Nephron progenitor cell (in vitro differentiated cells): ENCODE results near the gene B9D1.
A peak's percentile ranks its signal among the peaks of the same experiment; 100 is the strongest.

Experiments used
- DNase-seq: peaks from one replicate; pipeline ENCODE4 v3.0.0; 2021
- H3K27ac Mint-ChIP-seq: 2 replicates; pipeline ENCODE4 v1.8.0; 2021; ENCODE audit warnings: mild to moderate bottlenecking, moderate library complexity, mixed read lengths
- H3K27me3 Mint-ChIP-seq: 2 replicates; pipeline ENCODE4 v1.8.0; 2021; ENCODE audit warnings: mild to moderate bottlenecking, low read depth, mixed read lengths; ENCODE audit not compliant: poor library complexity
- H3K36me3 Mint-ChIP-seq: 2 replicates; pipeline ENCODE4 v1.8.0; 2021; ENCODE audit warnings: low read depth, mixed read lengths
- H3K4me1 Mint-ChIP-seq: 2 replicates; pipeline ENCODE4 v1.8.0; 2021; ENCODE audit warnings: mixed read lengths
- H3K4me3 Mint-ChIP-seq: 2 replicates; pipeline ENCODE4 v1.8.0; 2021; ENCODE audit warnings: mild to moderate bottlenecking, moderate library complexity, mixed read lengths
- H3K9me3 Mint-ChIP-seq: 2 replicates; pipeline ENCODE4 v1.8.0; 2021; ENCODE audit warnings: mild to moderate bottlenecking, moderate library complexity, mixed read lengths
- CTCF ChIP-seq: fragments of 200-600 bp; sonication (generic); IDR thresholded peaks from 2 replicates; pipeline ENCODE4 v1.5.0; 2021; ENCODE audit warnings: antibody characterized with exemption

The B9D1 gene

GRCh38 chr17:19362277-19363113 lies at the start of gene B9D1:
TSS of gene B9D1 (minus strand) at chr17:19362723. CDS start at chr17:19362569, 154 bp downstream.
- DNase-seq, result peak; percentile 93
- no peaks in the 10 kb centered on the region for H3K27me3 Mint-ChIP-seq
- H3K4me3 Mint-ChIP-seq, result peak within 1 kb of the TSS; percentile 90
- H3K27ac Mint-ChIP-seq, result peak within 1 kb of the TSS; percentile 25
- peaks cover 72% of the 10 kb centered on the region for H3K4me1 Mint-ChIP-seq
- H3K36me3 Mint-ChIP-seq, result no peaks in the 10 kb centered on the region
- peak; percentile 97 for TF ChIP-seq CTCF
- H3K9me3 Mint-ChIP-seq, result no peaks in the 10 kb centered on the region

- Mint-ChIP-seq H3K9me3 (no peaks in the 10 kb centered on the region), H3K27ac (no peak overlapping the region), H3K27me3 (peaks cover 6% of the 10 kb centered on the region), H3K4me3 (no peak overlapping the region), H3K36me3 (no peaks in the 10 kb centered on the region), H3K4me1 (peaks cover 34% of the 10 kb centered on the region)
- TF ChIP-seq CTCF, result no peak
- DNase-seq, result no peak
These were observed 49.1 kb upstream of the B9D1 start for GRCh38 chr17:19411631-19412030.

GRCh38 chr17:19410875-19411620 lies 48.5 kb upstream of the B9D1 start, which contains the start of gene RNF112:
TSS of gene RNF112 (plus strand) at chr17:19411232. CDS start at chr17:19411409, 177 bp downstream.
- Mint-ChIP-seq H3K4me1 (peaks cover 34% of the 10 kb centered on the region), H3K36me3 (no peaks in the 10 kb centered on the region), H3K4me3 (no peak within 1 kb of the TSS), H3K27ac (no peak within 1 kb of the TSS), H3K27me3 (peaks cover 4% of the 10 kb centered on the region), H3K9me3 (no peaks in the 10 kb centered on the region)
- no peak for DNase-seq
- TF ChIP-seq CTCF, result no peak

- no peak overlapping the region for H3K4me3 Mint-ChIP-seq
- DNase-seq, result no peak
- no peak for TF ChIP-seq CTCF
- peaks cover 3% of the 10 kb centered on the region for H3K27me3 Mint-ChIP-seq
- H3K4me1 Mint-ChIP-seq, result peaks cover 30% of the 10 kb centered on the region
- H3K27ac Mint-ChIP-seq, result no peak overlapping the region
- no peaks in the 10 kb centered on the region for H3K36me3 Mint-ChIP-seq
- no peaks in the 10 kb centered on the region for H3K9me3 Mint-ChIP-seq
These were observed 47.6 kb upstream of the B9D1 start for GRCh38 chr17:19410091-19410490.

GRCh38 chr17:19409509-19409908 lies 47.0 kb upstream of the B9D1 start:
- Mint-ChIP-seq H3K9me3 (no peaks in the 10 kb centered on the region), H3K27me3 (peaks cover 3% of the 10 kb centered on the region), H3K4me1 (peaks cover 25% of the 10 kb centered on the region), H3K27ac (no peak overlapping the region), H3K4me3 (no peak overlapping the region), H3K36me3 (no peaks in the 10 kb centered on the region)
- TF ChIP-seq CTCF, result no peak
- no peak for DNase-seq
